ENCODE results near the gene WDFY2.
"Not testable (repeated sequence)": the region's sequence is repeated elsewhere in the genome, so short reads cannot be mapped to it uniquely, and the experiment has no call there.

The WDFY2 gene

DNA sequence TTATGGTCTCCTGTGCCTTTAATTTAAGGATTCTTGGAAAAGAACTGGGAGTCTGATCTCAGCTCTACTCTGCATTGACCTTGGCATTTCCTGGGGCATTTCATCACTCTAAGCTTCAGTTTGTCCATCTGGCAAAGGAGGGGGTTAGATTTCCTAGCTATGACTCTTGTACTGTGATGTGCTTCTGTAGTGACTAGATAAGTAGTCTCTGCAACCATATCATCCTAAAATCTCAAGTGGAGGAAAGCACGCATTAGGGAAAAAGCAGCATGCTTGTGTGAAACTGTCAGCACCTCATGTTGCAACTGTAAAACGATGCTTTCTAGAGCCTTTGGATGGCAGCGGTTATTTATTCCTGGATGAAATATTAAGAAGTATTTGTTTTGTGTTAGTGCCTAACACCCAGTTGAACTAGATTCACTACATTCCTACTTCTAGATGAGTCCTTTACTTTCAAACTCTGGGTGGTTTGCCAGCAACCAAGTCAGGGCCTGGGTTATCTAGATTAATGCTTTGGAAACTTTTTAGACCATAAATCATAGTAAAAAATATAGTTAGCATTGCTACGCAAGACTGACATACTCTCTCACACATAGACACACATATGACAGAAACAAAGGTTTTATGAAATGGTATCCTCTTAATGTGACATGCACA lies 6.8 kb downstream of the WDFY2 start:
- TF ChIP-seq, protein P1, sequence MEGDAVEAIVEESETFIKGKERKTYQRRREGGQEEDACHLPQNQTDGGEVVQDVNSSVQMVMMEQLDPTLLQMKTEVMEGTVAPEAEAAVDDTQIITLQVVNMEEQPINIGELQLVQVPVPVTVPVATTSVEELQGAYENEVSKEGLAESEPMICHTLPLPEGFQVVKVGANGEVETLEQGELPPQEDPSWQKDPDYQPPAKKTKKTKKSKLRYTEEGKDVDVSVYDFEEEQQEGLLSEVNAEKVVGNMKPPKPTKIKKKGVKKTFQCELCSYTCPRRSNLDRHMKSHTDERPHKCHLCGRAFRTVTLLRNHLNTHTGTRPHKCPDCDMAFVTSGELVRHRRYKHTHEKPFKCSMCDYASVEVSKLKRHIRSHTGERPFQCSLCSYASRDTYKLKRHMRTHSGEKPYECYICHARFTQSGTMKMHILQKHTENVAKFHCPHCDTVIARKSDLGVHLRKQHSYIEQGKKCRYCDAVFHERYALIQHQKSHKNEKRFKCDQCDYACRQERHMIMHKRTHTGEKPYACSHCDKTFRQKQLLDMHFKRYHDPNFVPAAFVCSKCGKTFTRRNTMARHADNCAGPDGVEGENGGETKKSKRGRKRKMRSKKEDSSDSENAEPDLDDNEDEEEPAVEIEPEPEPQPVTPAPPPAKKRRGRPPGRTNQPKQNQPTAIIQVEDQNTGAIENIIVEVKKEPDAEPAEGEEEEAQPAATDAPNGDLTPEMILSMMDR (IDR thresholded peaks at IDR 0.05; ENCODE audit: low read depth, low read length): no peak
- H3K4me3 ChIP-seq (ENCODE audit: low read depth, low read length): peak overlapping the region; percentile 15; the same call in 1 of the 2 replicates

DNA sequence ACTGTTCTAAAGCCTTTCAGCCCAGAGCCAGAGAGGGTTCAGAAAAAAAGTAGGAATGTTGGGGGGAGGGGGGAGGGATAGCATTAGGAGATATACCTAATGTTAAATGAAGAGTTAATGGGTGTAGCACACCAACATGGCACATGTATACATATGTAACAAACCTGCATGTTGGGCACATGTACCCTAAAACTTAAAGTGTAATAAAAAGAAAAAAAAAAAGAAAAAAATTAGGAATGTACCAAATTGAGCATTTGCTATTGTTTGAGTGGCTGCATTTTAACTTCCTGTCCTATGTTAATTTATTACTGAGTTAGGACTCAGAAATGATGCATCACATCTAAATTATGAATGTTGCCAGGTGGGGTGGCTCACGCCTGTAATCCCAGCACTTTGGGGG lies 7.7 kb downstream of the WDFY2 start:
- H3K4me3 ChIP-seq (ENCODE audit: low read depth, low read length): not testable (repeated sequence)

DNA sequence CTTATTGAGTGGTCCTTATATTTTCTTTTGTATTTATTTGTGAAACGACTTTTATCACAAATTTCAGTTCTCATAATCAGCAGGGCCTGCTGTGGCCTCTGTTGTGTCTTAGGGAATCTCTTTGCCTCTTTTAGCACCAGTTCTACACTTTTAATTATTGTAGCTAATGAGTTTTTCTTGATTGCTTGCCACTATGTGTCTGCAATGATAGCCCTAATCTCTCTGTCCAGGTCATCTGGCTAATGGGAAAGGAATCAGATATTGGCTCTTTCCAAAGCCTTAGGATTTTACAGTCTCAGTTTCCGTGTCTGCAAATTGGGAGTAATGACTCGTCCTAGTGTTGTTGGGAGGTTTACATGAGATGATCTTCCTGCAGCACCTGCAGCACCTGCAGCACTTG lies 10.2 kb downstream of the WDFY2 start:
- TF ChIP-seq, protein P1 (IDR thresholded peaks at IDR 0.05; ENCODE audit: low read depth, low read length): no peak
- no peak overlapping the region for H3K4me3 ChIP-seq (ENCODE audit: low read depth, low read length)

DNA sequence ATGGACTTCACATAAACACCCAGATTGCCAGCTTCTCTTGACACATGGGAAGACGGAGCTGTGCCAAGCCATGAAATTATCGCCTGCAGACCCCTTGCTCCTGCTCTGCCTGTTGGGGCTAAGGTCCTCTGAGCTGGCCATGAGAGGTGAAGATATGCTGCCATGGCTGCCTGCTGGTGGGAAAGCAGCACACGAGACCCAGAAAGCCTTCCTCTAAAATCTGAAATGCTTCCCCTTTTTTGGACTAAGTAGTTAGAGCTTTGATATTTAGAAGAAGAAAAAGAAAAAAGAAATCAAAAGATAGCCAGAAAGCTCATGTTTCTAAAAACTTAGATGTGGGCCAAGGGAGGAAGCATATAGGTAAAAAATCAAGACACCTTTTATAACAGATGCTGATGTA lies 11.2 kb downstream of the WDFY2 start:
- TF ChIP-seq, protein P1 (IDR thresholded peaks at IDR 0.05; ENCODE audit: low read depth, low read length): no peak
- H3K4me3 ChIP-seq (ENCODE audit: low read depth, low read length): no peak overlapping the region

DNA sequence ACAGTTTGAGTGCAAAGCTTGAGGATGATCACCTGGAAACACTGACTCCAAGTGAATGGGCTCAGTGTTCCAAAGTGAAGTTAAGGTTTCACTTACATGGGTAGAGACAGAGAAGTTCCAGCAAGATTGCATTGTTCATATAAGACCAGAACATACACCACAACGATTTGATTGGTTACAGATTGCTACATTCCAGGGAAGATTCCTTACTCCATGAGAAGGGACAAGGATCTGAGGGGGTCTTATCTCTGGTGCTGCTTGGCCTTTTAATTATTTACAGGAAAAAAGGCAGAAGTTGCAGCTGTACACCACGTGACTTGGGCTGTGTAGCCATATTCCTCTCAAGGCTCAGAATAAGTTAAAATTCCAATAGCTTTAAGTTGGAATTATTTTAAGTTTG lies 12.3 kb downstream of the WDFY2 start:
- TF ChIP-seq, protein P1 (IDR thresholded peaks at IDR 0.05; ENCODE audit: low read depth, low read length): no peak
- no peak overlapping the region for H3K4me3 ChIP-seq (ENCODE audit: low read depth, low read length)

DNA sequence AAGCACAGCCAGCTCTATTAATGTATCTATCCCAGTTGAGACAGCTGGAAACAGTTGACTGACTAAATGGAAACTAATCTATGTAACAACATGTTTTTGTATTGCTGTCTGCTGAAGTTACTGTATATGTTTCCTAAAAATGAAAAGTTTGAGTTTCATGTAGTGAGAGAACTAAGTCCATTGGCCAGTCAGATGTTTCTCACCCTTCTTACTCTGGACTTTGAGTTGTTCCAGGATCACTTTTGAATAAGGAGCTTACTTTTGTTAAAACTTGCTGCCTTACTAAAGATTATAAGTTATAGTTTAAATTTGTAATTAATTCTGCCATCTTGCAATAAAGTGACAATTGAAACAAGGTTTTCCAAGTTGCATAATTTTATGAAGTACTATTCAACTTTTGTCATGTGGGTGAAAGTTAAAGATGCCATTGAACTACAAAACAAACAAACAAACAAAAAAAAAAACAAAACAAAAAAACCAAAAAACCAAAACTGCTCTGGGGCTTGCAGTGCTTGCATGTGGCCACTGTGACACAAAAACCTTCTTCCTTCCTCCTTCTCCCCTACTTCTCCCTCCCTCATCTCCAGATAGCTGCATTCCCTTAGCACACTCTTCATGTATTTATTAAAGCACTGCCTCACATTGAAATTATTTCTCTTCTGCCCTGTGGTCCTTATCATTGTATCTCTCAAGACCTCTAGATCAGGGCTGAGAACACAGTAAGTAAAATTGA lies 15.3 kb downstream of the WDFY2 start:
- TF ChIP-seq, protein P1 (IDR thresholded peaks at IDR 0.05; ENCODE audit: low read depth, low read length): no peak
- H3K4me3 ChIP-seq (ENCODE audit: low read depth, low read length): no peak overlapping the region

DNA sequence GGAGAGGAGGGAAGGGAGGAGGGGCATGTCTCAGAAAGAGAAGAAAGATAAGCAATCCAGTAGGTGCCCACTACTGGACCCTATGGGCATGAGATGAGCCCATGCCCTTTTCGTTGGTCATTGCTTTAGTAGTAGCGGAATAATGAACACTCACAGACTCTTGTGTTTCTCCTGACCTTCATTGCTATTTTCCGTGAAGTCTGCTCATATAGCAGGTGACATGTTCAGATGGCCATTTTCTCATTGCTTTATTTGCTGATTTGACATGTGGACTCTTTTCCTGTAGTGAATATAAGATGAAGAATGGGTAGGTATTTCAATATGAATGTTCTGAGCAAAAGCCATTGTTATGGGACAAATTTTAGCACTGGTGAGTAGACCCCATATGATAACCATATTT lies 16.4 kb downstream of the WDFY2 start:
- no peak overlapping the region for H3K4me3 ChIP-seq (ENCODE audit: low read depth, low read length)
- TF ChIP-seq, protein P1 (IDR thresholded peaks at IDR 0.05; ENCODE audit: low read depth, low read length): no peak
